Memory B cell (primary cell): ENCODE measurements around the gene WDR43.

Source experiments
- ATAC-seq: fragments of 150-1000 bp; cut with Tn5 transposase; 2 replicates; pipeline ENCODE4 v1.10.0; 2021; ENCODE audit warnings: low read depth, mild to moderate bottlenecking, moderate library complexity
- DNase-seq, 2 donors: peaks; one replicate each; pipeline ENCODE4 v3.0.0; 2022; ENCODE audit warnings: low spot score in 2 of 2
- H3K27ac Mint-ChIP-seq: one replicate; pipeline ENCODE4 v1.8.0; 2022; ENCODE audit warnings: mild to moderate bottlenecking, moderate library complexity, mixed read lengths
- H3K27me3 Mint-ChIP-seq: one replicate; pipeline ENCODE4 v1.8.0; 2022; ENCODE audit warnings: mixed read lengths
- H3K36me3 Mint-ChIP-seq: one replicate; pipeline ENCODE4 v1.8.0; 2022; ENCODE audit warnings: mild to moderate bottlenecking, mixed read lengths
- H3K4me1 Mint-ChIP-seq: one replicate; pipeline ENCODE4 v1.8.0; 2022; ENCODE audit warnings: mixed read lengths
- H3K4me3 Mint-ChIP-seq: one replicate; pipeline ENCODE4 v1.8.0; 2022; ENCODE audit warnings: mild to moderate bottlenecking, moderate library complexity, mixed read lengths
- H3K9me3 Mint-ChIP-seq: one replicate; pipeline ENCODE4 v1.8.0; 2022; ENCODE audit warnings: mixed read lengths

The WDR43 gene

GRCh38 chr2:28930205-28930604 lies 35.7 kb downstream of the WDR43 start:
- no peak for ATAC-seq
- Mint-ChIP-seq H3K4me3 (no peak overlapping the region), H3K9me3 (no peaks in the 10 kb centered on the region), H3K27ac (no peak overlapping the region), H3K27me3 (no peaks in the 10 kb centered on the region), H3K36me3 (peaks cover 39% of the 10 kb centered on the region), H3K4me1 (no peaks in the 10 kb centered on the region)
- DNase-seq, result no peak

DNA sequence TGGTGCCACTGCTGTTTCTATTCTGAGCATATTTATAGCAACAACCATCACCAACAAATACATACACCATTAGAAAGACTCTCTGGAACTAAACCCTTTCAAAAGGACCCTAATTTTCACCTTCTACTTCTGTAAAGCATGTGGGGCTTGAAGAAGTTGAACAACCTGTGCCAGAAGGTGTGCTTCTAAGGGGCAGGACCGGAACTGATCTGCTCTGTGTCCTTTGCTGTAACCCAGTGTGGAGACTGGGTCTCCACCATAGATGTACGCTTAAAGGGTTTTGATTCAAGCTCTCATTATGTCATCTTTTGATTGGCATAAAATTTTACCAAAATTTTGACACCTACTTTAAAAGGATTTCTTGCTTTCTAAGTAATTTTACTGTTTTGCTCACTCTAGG lies 40.3 kb downstream of the WDR43 start:
- DNase-seq, result no peak
- Mint-ChIP-seq H3K4me3 (no peak overlapping the region), H3K36me3 (peaks cover 37% of the 10 kb centered on the region), H3K4me1 (no peaks in the 10 kb centered on the region), H3K9me3 (no peaks in the 10 kb centered on the region), H3K27ac (no peak overlapping the region), H3K27me3 (no peaks in the 10 kb centered on the region)
- ATAC-seq, result no peak

- no peaks in the 10 kb centered on the region for H3K9me3 Mint-ChIP-seq
- H3K27me3 Mint-ChIP-seq, result no peaks in the 10 kb centered on the region
- peaks cover 51% of the 10 kb centered on the region for H3K36me3 Mint-ChIP-seq
- no peak overlapping the region for H3K4me3 Mint-ChIP-seq
- peak overlapping the region; percentile 31 for H3K27ac Mint-ChIP-seq
- DNase-seq (no peak), ATAC-seq (no peak)
- H3K4me1 Mint-ChIP-seq, result no peaks in the 10 kb centered on the region
These were observed 46.5 kb downstream of the WDR43 start for GRCh38 chr2:28941008-28941407.

GRCh38 chr2:28944535-28945248 lies 50.2 kb downstream of the WDR43 start:
- H3K4me3 Mint-ChIP-seq, result no peak overlapping the region
- H3K4me1 Mint-ChIP-seq, result no peaks in the 10 kb centered on the region
- H3K27ac Mint-ChIP-seq, result no peak overlapping the region
- peaks cover 51% of the 10 kb centered on the region for H3K36me3 Mint-ChIP-seq
- DNase-seq (no peak), ATAC-seq (no peak)
- H3K27me3 Mint-ChIP-seq, result no peaks in the 10 kb centered on the region
- H3K9me3 Mint-ChIP-seq, result peaks cover 3% of the 10 kb centered on the region

GRCh38 chr2:28948160-28948559 lies 53.7 kb downstream of the WDR43 start:
- no peak overlapping the region for H3K4me3 Mint-ChIP-seq
- no peaks in the 10 kb centered on the region for H3K27me3 Mint-ChIP-seq
- H3K4me1 Mint-ChIP-seq, result peaks cover 9% of the 10 kb centered on the region
- peaks cover 5% of the 10 kb centered on the region for H3K9me3 Mint-ChIP-seq
- H3K27ac Mint-ChIP-seq, result no peak overlapping the region
- H3K36me3 Mint-ChIP-seq, result peaks cover 40% of the 10 kb centered on the region
- ATAC-seq (no peak), DNase-seq (no peak)

GRCh38 chr2:28949190-28949589 lies 54.7 kb downstream of the WDR43 start:
- H3K9me3 Mint-ChIP-seq, result peaks cover 5% of the 10 kb centered on the region
- no peak overlapping the region for H3K4me3 Mint-ChIP-seq
- H3K36me3 Mint-ChIP-seq, result peaks cover 31% of the 10 kb centered on the region
- H3K4me1 Mint-ChIP-seq, result peaks cover 9% of the 10 kb centered on the region
- no peak for ATAC-seq
- no peak overlapping the region for H3K27ac Mint-ChIP-seq
- H3K27me3 Mint-ChIP-seq, result no peaks in the 10 kb centered on the region
- no peak for DNase-seq

DNA sequence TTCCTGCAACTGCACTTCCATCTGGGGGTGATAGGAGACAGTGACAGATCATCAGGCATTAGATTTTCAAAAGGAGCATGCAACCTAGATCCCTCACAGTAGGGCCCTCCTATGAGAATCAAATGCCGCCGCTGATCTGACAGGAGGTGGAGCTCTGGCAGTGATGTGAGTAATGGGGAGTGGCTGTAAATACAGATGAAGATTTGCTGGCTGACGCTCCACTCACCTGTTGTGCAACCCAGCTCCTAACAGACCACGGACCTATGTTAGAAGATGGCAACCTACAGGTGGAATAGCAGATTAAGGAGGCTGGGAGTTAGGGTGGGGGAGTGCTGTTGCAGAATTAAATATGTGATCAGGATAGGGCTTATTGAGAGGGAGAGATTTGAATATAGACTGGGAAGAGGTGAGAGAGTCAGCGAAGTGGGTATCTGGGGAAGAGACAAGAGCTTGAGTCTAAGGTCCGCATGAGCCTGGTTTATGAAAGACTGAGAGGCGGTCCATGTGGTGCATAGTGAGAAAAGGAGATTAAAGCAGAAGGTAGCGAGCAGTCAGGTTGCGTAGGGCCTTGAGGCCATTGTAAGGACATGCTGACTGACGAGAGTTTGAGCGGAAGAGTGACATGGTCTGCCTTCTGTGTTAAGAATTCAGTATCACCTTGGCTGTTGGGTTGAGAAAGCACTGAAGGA lies 55.3 kb downstream of the WDR43 start:
- ATAC-seq, result no peak

GRCh38 chr2:28950941-28951630 lies 56.6 kb downstream of the WDR43 start:
- no peaks in the 10 kb centered on the region for H3K27me3 Mint-ChIP-seq
- peaks cover 18% of the 10 kb centered on the region for H3K36me3 Mint-ChIP-seq
- H3K27ac Mint-ChIP-seq, result no peak overlapping the region
- H3K4me3 Mint-ChIP-seq, result no peak overlapping the region
- peaks cover 5% of the 10 kb centered on the region for H3K9me3 Mint-ChIP-seq
- no peak for ATAC-seq
- H3K4me1 Mint-ChIP-seq, result peaks cover 9% of the 10 kb centered on the region
- no peak for DNase-seq

More for the DNA sequence above, 55.3 kb downstream of the WDR43 start:
- Mint-ChIP-seq H3K36me3 (peaks cover 27% of the 10 kb centered on the region), H3K9me3 (peaks cover 5% of the 10 kb centered on the region), H3K27me3 (no peaks in the 10 kb centered on the region), H3K4me1 (peaks cover 9% of the 10 kb centered on the region), H3K27ac (no peak overlapping the region), H3K4me3 (no peak overlapping the region)
- DNase-seq, result no peak

GRCh38 chr2:28951910-28952835 lies 57.7 kb downstream of the WDR43 start:
- H3K9me3 Mint-ChIP-seq, result peaks cover 4% of the 10 kb centered on the region
- H3K27ac Mint-ChIP-seq, result no peak overlapping the region
- H3K4me1 Mint-ChIP-seq, result peaks cover 9% of the 10 kb centered on the region
- no peak overlapping the region for H3K4me3 Mint-ChIP-seq
- peaks cover 15% of the 10 kb centered on the region for H3K36me3 Mint-ChIP-seq
- DNase-seq, result no peak
- H3K27me3 Mint-ChIP-seq, result no peaks in the 10 kb centered on the region
- ATAC-seq, result no peak

GRCh38 chr2:28952836-28953211 lies 58.4 kb downstream of the WDR43 start:
- no peak for DNase-seq
- H3K4me3 Mint-ChIP-seq, result no peak overlapping the region
- H3K4me1 Mint-ChIP-seq, result peaks cover 10% of the 10 kb centered on the region
- H3K27ac Mint-ChIP-seq, result no peak overlapping the region
- ATAC-seq, result no peak
- H3K27me3 Mint-ChIP-seq, result no peaks in the 10 kb centered on the region
- H3K9me3 Mint-ChIP-seq, result peaks cover 4% of the 10 kb centered on the region
- peaks cover 14% of the 10 kb centered on the region for H3K36me3 Mint-ChIP-seq

- Mint-ChIP-seq H3K4me3 (no peak overlapping the region), H3K36me3 (no peaks in the 10 kb centered on the region), H3K4me1 (peaks cover 7% of the 10 kb centered on the region), H3K27me3 (no peaks in the 10 kb centered on the region), H3K27ac (no peak overlapping the region), H3K9me3 (no peaks in the 10 kb centered on the region)
- no peak for DNase-seq
- no peak for ATAC-seq
These were observed 61.0 kb downstream of the WDR43 start for GRCh38 chr2:28955467-28955866.

- DNase-seq (no peak), ATAC-seq (peak; percentile 63)
- H3K27ac Mint-ChIP-seq, result no peak overlapping the region
- H3K36me3 Mint-ChIP-seq, result no peaks in the 10 kb centered on the region
- no peak overlapping the region for H3K4me3 Mint-ChIP-seq
- H3K9me3 Mint-ChIP-seq, result no peaks in the 10 kb centered on the region
- peaks cover 6% of the 10 kb centered on the region for H3K4me1 Mint-ChIP-seq
- H3K27me3 Mint-ChIP-seq, result no peaks in the 10 kb centered on the region
These were observed 62.0 kb downstream of the WDR43 start for GRCh38 chr2:28956415-28956826.

GRCh38 chr2:28956890-28957289 lies 62.4 kb downstream of the WDR43 start:
- Mint-ChIP-seq H3K9me3 (no peaks in the 10 kb centered on the region), H3K4me3 (no peak overlapping the region), H3K27ac (no peak overlapping the region), H3K4me1 (peaks cover 6% of the 10 kb centered on the region), H3K36me3 (no peaks in the 10 kb centered on the region), H3K27me3 (no peaks in the 10 kb centered on the region)
- ATAC-seq (no peak), DNase-seq (no peak)
